Left lung (tissue), 10 donors: ENCODE measurements around the gene MIOS. TPM values are rescaled to one million over a fixed set of nuclear protein-coding genes. Genes with fewer than 3 reads are reported as not detected.
"Not testable (repeated sequence)": the region's sequence is repeated elsewhere in the genome, so short reads cannot be mapped to it uniquely, and the experiment has no call there.

ENCODE experiments used
- ATAC-seq: fragments of 200-7000 bp; cut with Tn5 transposase; one replicate; pipeline ENCODE4 v1.9.1; 2020; ENCODE audit warnings: moderate library complexity
- DNase-seq, 4 donors: peaks; one replicate each; pipeline ENCODE4 v3.0.0-alpha.2; 2013 to 2020
- H3K27ac ChIP-seq, 2 donors: fragments of 200-600 bp; sonication (generic) in 1 of 2; one replicate each; pipeline versions ENCODE4 v1.5.0 to v1.8.0; 2020 to 2021
- H3K27me3 ChIP-seq, 2 donors: fragments of 200-600 bp; sonication (generic) in 1 of 2; one replicate each; pipeline versions ENCODE4 v1.5.0 to v1.8.0; 2020 to 2021
- H3K36me3 ChIP-seq, 2 donors: fragments of 200-600 bp; sonication (generic) in 1 of 2; one replicate each; pipeline versions ENCODE4 v1.5.0 to v1.8.0; 2020 to 2021
- H3K4me1 ChIP-seq, 2 donors: fragments of 200-600 bp; one replicate each; pipeline ENCODE4 v1.8.0; 2021
- H3K4me3 ChIP-seq, 2 donors: fragments of 200-600 bp; sonication (generic) in 1 of 2; one replicate each; pipeline versions ENCODE4 v1.5.0 to v1.8.0; 2020 to 2021; ENCODE audit warnings: mild to moderate bottlenecking in 1 of 2
- H3K9me3 ChIP-seq, 2 donors: fragments of 200-600 bp; sonication (generic) in 1 of 2; one replicate each; pipeline versions ENCODE4 v1.5.0 to v1.8.0; 2020 to 2021
- intact Hi-C, 2 donors: fragments of 100-400 bp; cut with DNase I; formaldehyde crosslinking; loops; one replicate each; pipeline versions ENCODE4 v1.11.2 to v1.14.2; 2022
- polyA plus RNA-seq, 6 donors: library from polyadenylated mRNA; unstranded; fragments of 120-200 nt; gene quantifications; one replicate each; pipeline ENCODE4 v1.2.1, GENCODE V29; 2013; ENCODE audit not compliant: insufficient read length in 6 of 6
- total RNA-seq, 2 donors: library from RNA; stranded (reverse); fragmentation: NEBNext Ultra II Directional; extraction: Animal tissue kit (Norgen Biotek cat#: 25700); gene quantifications; one replicate each; pipeline ENCODE4 v1.2.1, GENCODE V29; 2021
- TF ChIP-seq, protein P1 (sequence below), 2 donors: fragments of 200-600 bp; sonication (generic) in 1 of 2; IDR thresholded peaks; one replicate each; pipeline versions ENCODE4 v1.5.0 to v1.8.0; 2021; ENCODE audit warnings: antibody characterized with exemption in 2 of 2
- donor health status: DM: no; HTN: yes; CAD: no.
- donor health status: DM: no; HTN: no; CAD: no.

The MIOS gene
- total and polyA plus RNA-seq, 8 donors, result 25.3 to 40.1 (median 36.5) TPM

GRCh38 chr7:7557252-7557651 lies 9.4 kb upstream of the MIOS start:
- H3K27me3 ChIP-seq, result no peaks in the 10 kb centered on the region
- TF ChIP-seq, protein P1, sequence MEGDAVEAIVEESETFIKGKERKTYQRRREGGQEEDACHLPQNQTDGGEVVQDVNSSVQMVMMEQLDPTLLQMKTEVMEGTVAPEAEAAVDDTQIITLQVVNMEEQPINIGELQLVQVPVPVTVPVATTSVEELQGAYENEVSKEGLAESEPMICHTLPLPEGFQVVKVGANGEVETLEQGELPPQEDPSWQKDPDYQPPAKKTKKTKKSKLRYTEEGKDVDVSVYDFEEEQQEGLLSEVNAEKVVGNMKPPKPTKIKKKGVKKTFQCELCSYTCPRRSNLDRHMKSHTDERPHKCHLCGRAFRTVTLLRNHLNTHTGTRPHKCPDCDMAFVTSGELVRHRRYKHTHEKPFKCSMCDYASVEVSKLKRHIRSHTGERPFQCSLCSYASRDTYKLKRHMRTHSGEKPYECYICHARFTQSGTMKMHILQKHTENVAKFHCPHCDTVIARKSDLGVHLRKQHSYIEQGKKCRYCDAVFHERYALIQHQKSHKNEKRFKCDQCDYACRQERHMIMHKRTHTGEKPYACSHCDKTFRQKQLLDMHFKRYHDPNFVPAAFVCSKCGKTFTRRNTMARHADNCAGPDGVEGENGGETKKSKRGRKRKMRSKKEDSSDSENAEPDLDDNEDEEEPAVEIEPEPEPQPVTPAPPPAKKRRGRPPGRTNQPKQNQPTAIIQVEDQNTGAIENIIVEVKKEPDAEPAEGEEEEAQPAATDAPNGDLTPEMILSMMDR (IDR thresholded peaks at IDR 0.05), result no peak
- DNase-seq (peak in 1 of 4 donors; percentile 43), ATAC-seq (no peak)
- H3K36me3 ChIP-seq, result no peaks in the 10 kb centered on the region
- peaks cover 0 to 7% of the 10 kb centered on the region in 2 donors for H3K9me3 ChIP-seq
- peaks cover 0 to 6% of the 10 kb centered on the region in 2 donors for H3K4me1 ChIP-seq
- H3K27ac ChIP-seq, result no peak overlapping the region
- intact Hi-C loops, result no loop called here
- no peak overlapping the region for H3K4me3 ChIP-seq

DNA sequence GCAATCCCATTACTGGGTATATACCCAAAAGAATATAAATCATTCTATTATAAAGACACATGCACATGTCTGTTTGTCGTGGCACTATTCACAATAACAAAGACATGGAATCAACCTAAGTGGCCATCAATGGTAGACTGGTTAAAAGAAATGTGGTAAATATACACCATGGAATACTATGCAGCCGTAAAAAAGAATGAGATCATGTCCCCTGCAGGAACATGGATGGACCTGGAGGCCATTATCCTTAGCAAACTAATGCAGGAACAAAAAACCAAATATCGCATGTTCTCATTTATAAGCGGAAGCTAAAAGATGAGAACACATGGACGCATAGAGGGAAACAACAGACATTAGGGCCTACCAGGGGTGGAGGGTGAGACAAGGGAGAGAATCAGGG lies 5.1 kb upstream of the MIOS start:
- ATAC-seq, H3K27me3 ChIP-seq, H3K4me3 ChIP-seq, DNase-seq, intact Hi-C loops, H3K36me3 ChIP-seq, H3K27ac ChIP-seq, H3K9me3 ChIP-seq: not testable (repeated sequence)
- H3K4me1 ChIP-seq, result peaks cover 0 to 11% of the 10 kb centered on the region in 2 donors

DNA sequence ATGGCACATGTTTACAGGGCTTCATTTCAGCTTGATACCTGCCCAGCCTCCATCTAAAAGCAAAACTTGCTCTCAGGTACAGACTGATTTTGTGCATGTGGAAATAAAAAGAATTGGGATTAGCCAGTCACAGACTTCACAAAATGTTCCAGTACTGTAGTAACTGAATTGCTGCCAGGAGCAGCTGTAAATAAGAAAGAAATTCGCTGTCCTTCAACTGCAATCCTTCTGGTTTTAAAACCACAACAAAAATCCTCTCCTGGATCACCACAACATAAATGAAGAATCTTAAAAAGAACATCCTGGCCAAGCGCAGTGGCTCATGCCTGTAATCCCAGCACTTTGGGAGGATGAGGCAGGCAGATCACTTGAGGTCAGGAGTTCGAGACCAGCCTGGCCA lies 3.9 kb upstream of the MIOS start:
- H3K9me3 ChIP-seq, result peaks cover 0 to 7% of the 10 kb centered on the region in 2 donors
- TF ChIP-seq, protein P1 (IDR thresholded peaks at IDR 0.05), result no peak
- intact Hi-C loops, result no loop called here
- peaks cover 0 to 16% of the 10 kb centered on the region in 2 donors for H3K4me1 ChIP-seq
- no peak for DNase-seq
- no peak overlapping the region for H3K27ac ChIP-seq
- ATAC-seq, result no peak
- H3K36me3 ChIP-seq, result no peaks in the 10 kb centered on the region
- H3K4me3 ChIP-seq, result no peak overlapping the region
- H3K27me3 ChIP-seq, result no peaks in the 10 kb centered on the region

- no peaks in the 10 kb centered on the region for H3K36me3 ChIP-seq
- H3K4me1 ChIP-seq, result peaks cover 4 to 21% of the 10 kb centered on the region in 2 donors
- DNase-seq (peak in 1 of 4 donors; percentile 40), ATAC-seq (peak; percentile 6)
- intact Hi-C loops, result no loop called here
- no peak overlapping the region for H3K27ac ChIP-seq
- H3K4me3 ChIP-seq, result no peak overlapping the region
- no peaks in the 10 kb centered on the region for H3K27me3 ChIP-seq
- H3K9me3 ChIP-seq, result peaks cover 0 to 7% of the 10 kb centered on the region in 2 donors
- TF ChIP-seq, protein P1 (IDR thresholded peaks at IDR 0.05), result no peak
Observed at GRCh38 chr7:7563269-7563668, 3.4 kb upstream of the MIOS start.

GRCh38 chr7:7563813-7564212 lies 2.9 kb upstream of the MIOS start:
- H3K27me3 ChIP-seq, result no peaks in the 10 kb centered on the region
- DNase-seq (no peak), ATAC-seq (no peak)
- TF ChIP-seq, protein P1 (IDR thresholded peaks at IDR 0.05), result no peak
- intact Hi-C loops, result no loop called here
- no peaks in the 10 kb centered on the region for H3K36me3 ChIP-seq
- peaks cover 0 to 4% of the 10 kb centered on the region in 2 donors for H3K9me3 ChIP-seq
- H3K27ac ChIP-seq, result peak overlapping the region in 1 of 2 donors; percentile 10
- H3K4me1 ChIP-seq, result peaks cover 9 to 27% of the 10 kb centered on the region in 2 donors
- no peak overlapping the region for H3K4me3 ChIP-seq

DNA sequence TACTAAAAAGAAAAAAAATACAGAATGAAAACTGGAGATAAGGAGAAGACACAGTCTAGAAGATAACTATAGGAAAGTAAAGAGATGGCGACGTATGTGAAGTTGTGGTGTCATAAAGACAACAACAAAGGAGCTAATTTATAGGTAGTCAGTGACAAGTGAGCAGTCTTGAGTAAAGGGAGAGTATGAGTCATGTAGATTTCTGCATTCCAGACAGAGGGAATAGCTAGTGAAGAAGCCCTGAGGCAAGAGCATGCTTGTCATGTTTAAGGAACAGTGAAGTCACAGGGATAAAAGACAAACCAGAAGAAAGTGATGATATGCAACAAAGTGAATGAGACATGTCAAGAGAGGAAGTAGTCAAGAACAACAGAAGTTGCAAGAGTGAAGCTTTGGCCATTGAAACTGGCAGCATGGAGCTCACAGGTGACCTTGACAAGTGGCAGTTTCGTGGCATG lies 2.3 kb upstream of the MIOS start:
- Histone ChIP-seq H3K36me3 (no peaks in the 10 kb centered on the region), H3K27me3 (no peaks in the 10 kb centered on the region), H3K4me1 (peaks cover 9 to 32% of the 10 kb centered on the region in 2 donors), H3K4me3 (no peak overlapping the region), H3K27ac (peak overlapping the region; percentile 10 to 96), H3K9me3 (peaks cover 0 to 4% of the 10 kb centered on the region in 2 donors)
- TF ChIP-seq, protein P1 (IDR thresholded peaks at IDR 0.05), result no peak
- intact Hi-C loops, result no loop called here
- ATAC-seq (peak; percentile 8), DNase-seq (no peak)
